ENCODE data around the gene ZNF174.

ZNF174 gene

GRCh38 chr16:3400779-3401688, at the start of gene ZNF174, which contains the start of gene ZSCAN32:
Gene ZNF174, plus strand, starts transcription at chr16:3401215. Its CDS starts 790 bp downstream, at chr16:3402005.
Gene ZSCAN32, minus strand, starts transcription at chr16:3401004. Its CDS starts 3,447 bp downstream, at chr16:3397557.
- DNase-seq (ENCODE audit: low read depth), result peak; percentile 97

- no peak for DNase-seq (ENCODE audit: low read depth)
Observed at GRCh38 chr16:3355589-3355988, 45.4 kb upstream of the ZNF174 start, which contains the start of gene OR2C1. Gene OR2C1, plus strand, starts transcription at chr16:3355889. Its CDS starts 52 bp downstream, at chr16:3355941.

- DNase-seq (ENCODE audit: low read depth), result no peak
Observed at GRCh38 chr16:3356118-3356517, 44.9 kb upstream of the ZNF174 start.

GRCh38 chr16:3358871-3359270, 42.1 kb upstream of the ZNF174 start:
- DNase-seq (ENCODE audit: low read depth), result no peak

GRCh38 chr16:3362931-3363330, 38.1 kb upstream of the ZNF174 start:
- DNase-seq (ENCODE audit: low read depth), result no peak

- no peak for DNase-seq (ENCODE audit: low read depth)
Observed at GRCh38 chr16:3363793-3364192, 37.2 kb upstream of the ZNF174 start.

GRCh38 chr16:3364774-3365427, 36.1 kb upstream of the ZNF174 start:
- DNase-seq (ENCODE audit: low read depth), result peak; percentile 78

- no peak for DNase-seq (ENCODE audit: low read depth)
Observed at GRCh38 chr16:3369073-3369472, 31.9 kb upstream of the ZNF174 start.

GRCh38 chr16:3375680-3376079, 25.3 kb upstream of the ZNF174 start:
- no peak for DNase-seq (ENCODE audit: low read depth)

- no peak for DNase-seq (ENCODE audit: low read depth)
Observed at GRCh38 chr16:3377917-3378316, 23.1 kb upstream of the ZNF174 start.

- DNase-seq (ENCODE audit: low read depth), result no peak
Observed at GRCh38 chr16:3383045-3383448, 18.0 kb upstream of the ZNF174 start.

GRCh38 chr16:3388325-3388724, 12.7 kb upstream of the ZNF174 start:
- no peak for DNase-seq (ENCODE audit: low read depth)

- DNase-seq (ENCODE audit: low read depth), result no peak
Observed at GRCh38 chr16:3389663-3390338, 11.2 kb upstream of the ZNF174 start.

- DNase-seq (ENCODE audit: low read depth), result no peak
Observed at GRCh38 chr16:3400446-3400778, 603 bp upstream of the ZNF174 start.

- DNase-seq (ENCODE audit: low read depth), result no peak
Observed at GRCh38 chr16:3401719-3402397, 843 bp downstream of the ZNF174 start.

- no peak for DNase-seq (ENCODE audit: low read depth)
Observed at GRCh38 chr16:3408561-3409197, 7.7 kb downstream of the ZNF174 start.

GRCh38 chr16:3413730-3414379, 12.8 kb downstream of the ZNF174 start:
- no peak for DNase-seq (ENCODE audit: low read depth)

- peak; percentile 30 for DNase-seq (ENCODE audit: low read depth)
Observed at GRCh38 chr16:3431779-3432219, 30.8 kb downstream of the ZNF174 start.

- no peak for DNase-seq (ENCODE audit: low read depth)
Observed at GRCh38 chr16:3434373-3434772, 33.4 kb downstream of the ZNF174 start.

- no peak for DNase-seq (ENCODE audit: low read depth)
Observed at GRCh38 chr16:3439637-3440036, 38.6 kb downstream of the ZNF174 start.
